ENCODE measurements around the gene ZNF841.

- TF ChIP-seq JUNB (CRISPR knock-in tag; conservative IDR thresholded peaks at IDR 0.05) (no peak), SMARCC2 (IDR thresholded peaks at IDR 0.05; ENCODE audit: low read depth) (no peak), CHD4 (IDR thresholded peaks at IDR 0.05; ENCODE audit: insufficient read depth, insufficient replicate concordance, low read depth, low read length, poor library complexity, severe bottlenecking) (peak; percentile 26), ZBTB7A (IDR thresholded peaks at IDR 0.05; ENCODE audit: borderline replicate concordance, control insufficient read depth, low read depth, low read length) (peak; percentile 95), LARP7 (IDR thresholded peaks at IDR 0.05) (no peak), ZNF311 (CRISPR knock-in tag; IDR thresholded peaks at IDR 0.05) (no peak)
These were observed 43.9 kb upstream of the ZNF841 start, which contains the start of gene ZNF616 for GRCh38 chr19:52139252-52140031.
